Measurements from ENCODE around the gene SLC15A1.

SLC15A1 gene

DNA sequence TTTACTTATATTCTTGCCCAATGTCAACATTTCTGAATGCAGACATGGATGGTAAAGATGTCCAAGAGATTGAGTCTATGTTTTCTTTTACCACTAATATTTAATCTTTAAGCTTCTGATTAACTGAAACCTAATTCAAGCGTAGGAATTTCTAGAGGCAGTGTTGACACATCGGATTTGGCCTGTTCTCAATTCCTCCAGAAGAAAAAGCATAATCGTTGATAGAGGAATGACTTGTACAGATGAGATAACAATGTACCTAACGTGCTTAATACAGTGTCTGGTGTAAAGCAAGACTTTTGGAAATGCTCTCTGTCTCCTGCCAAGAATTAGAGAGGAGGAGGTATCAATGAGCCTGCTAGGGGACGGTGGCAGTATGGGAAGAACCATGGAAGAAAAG is 35.2 kb downstream of the SLC15A1 start:
- H3K4me2 ChIP-seq (ENCODE audit: low read depth, low read length, poor library complexity, severe bottlenecking): no peak overlapping the region
- no peak overlapping the region for H3K4me3 ChIP-seq (ENCODE audit: insufficient read depth, low read length, poor library complexity, severe bottlenecking)
- H3K27ac ChIP-seq (ENCODE audit: low read depth, low read length): no peak overlapping the region
- H2AFZ ChIP-seq (ENCODE audit: low read depth, low read length, severe bottlenecking): no peak overlapping the region
- H3K27me3 ChIP-seq (ENCODE audit: low read length): no peaks in the 10 kb centered on the region
- H3K9me2 ChIP-seq (replicated peaks; ENCODE audit: insufficient read depth, low read length): no peaks in the 10 kb centered on the region
- no peaks in the 10 kb centered on the region for H3K79me2 ChIP-seq (ENCODE audit: insufficient read depth, low read length)
- no peaks in the 10 kb centered on the region for H3K36me3 ChIP-seq (ENCODE audit: low read length)
- H3K9ac ChIP-seq (ENCODE audit: low read length): no peak overlapping the region
- H3F3A ChIP-seq (ENCODE audit: insufficient read depth): no peaks in the 10 kb centered on the region
- no peaks in the 10 kb centered on the region for H3K9me3 ChIP-seq (ENCODE audit: insufficient read depth, low read length)
- no peak for TF ChIP-seq EZH2phosphoT487 (conservative IDR thresholded peaks at IDR 0.05; ENCODE audit: low read length)
- TF ChIP-seq, protein P1, sequence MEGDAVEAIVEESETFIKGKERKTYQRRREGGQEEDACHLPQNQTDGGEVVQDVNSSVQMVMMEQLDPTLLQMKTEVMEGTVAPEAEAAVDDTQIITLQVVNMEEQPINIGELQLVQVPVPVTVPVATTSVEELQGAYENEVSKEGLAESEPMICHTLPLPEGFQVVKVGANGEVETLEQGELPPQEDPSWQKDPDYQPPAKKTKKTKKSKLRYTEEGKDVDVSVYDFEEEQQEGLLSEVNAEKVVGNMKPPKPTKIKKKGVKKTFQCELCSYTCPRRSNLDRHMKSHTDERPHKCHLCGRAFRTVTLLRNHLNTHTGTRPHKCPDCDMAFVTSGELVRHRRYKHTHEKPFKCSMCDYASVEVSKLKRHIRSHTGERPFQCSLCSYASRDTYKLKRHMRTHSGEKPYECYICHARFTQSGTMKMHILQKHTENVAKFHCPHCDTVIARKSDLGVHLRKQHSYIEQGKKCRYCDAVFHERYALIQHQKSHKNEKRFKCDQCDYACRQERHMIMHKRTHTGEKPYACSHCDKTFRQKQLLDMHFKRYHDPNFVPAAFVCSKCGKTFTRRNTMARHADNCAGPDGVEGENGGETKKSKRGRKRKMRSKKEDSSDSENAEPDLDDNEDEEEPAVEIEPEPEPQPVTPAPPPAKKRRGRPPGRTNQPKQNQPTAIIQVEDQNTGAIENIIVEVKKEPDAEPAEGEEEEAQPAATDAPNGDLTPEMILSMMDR (IDR thresholded peaks at IDR 0.05; ENCODE audit: insufficient read depth, low read length, poor library complexity, severe bottlenecking): no peak
- H4K20me1 ChIP-seq (ENCODE audit: low read depth, low read length): no peaks in the 10 kb centered on the region

DNA sequence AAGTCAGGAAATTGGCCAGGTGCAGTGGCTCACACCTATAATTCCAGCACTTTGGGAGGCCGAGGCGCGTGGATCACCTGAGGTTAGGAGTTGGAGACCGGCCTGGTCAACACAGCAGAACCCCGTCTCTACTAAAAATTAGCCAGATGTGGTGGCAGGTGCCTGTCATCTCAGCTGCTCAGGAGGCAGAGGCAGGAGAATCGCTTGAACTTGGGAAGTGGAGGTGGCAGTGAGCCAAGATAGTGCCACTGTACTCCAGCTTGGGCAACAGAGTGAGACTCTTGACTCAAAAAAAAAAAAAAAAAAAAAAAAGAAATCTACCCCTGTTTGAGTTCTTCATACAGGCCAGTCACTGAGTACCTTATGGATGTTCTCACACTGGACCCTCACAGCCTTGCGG is 42.0 kb downstream of the SLC15A1 start:
- Histone ChIP-seq H3K79me2 (ENCODE audit: insufficient read depth, low read length) (no peaks in the 10 kb centered on the region), H3K4me2 (ENCODE audit: low read depth, low read length, poor library complexity, severe bottlenecking) (no peak overlapping the region), H3K27ac (ENCODE audit: low read depth, low read length) (no peak overlapping the region), H3K4me3 (ENCODE audit: insufficient read depth, low read length, poor library complexity, severe bottlenecking) (no peak overlapping the region), H3K9me2 (replicated peaks; ENCODE audit: insufficient read depth, low read length) (no peaks in the 10 kb centered on the region), H3F3A (ENCODE audit: insufficient read depth) (no peaks in the 10 kb centered on the region), H2AFZ (ENCODE audit: low read depth, low read length, severe bottlenecking) (no peak overlapping the region), H3K9ac (ENCODE audit: low read length) (no peak overlapping the region), H3K27me3 (ENCODE audit: low read length) (no peaks in the 10 kb centered on the region), H4K20me1 (ENCODE audit: low read depth, low read length) (no peaks in the 10 kb centered on the region), H3K9me3 (ENCODE audit: insufficient read depth, low read length) (no peaks in the 10 kb centered on the region), H3K36me3 (ENCODE audit: low read length) (no peaks in the 10 kb centered on the region)
- TF ChIP-seq, protein P1 (IDR thresholded peaks at IDR 0.05; ENCODE audit: insufficient read depth, low read length, poor library complexity, severe bottlenecking): no peak
- TF ChIP-seq EZH2phosphoT487 (conservative IDR thresholded peaks at IDR 0.05; ENCODE audit: low read length): no peak

GRCh38 chr13:98707281-98707999 is 45.0 kb downstream of the SLC15A1 start:
- Histone ChIP-seq H3K27me3 (ENCODE audit: low read length) (no peaks in the 10 kb centered on the region), H2AFZ (ENCODE audit: low read depth, low read length, severe bottlenecking) (no peak overlapping the region), H3K36me3 (ENCODE audit: low read length) (no peaks in the 10 kb centered on the region), H4K20me1 (ENCODE audit: low read depth, low read length) (no peaks in the 10 kb centered on the region), H3F3A (ENCODE audit: insufficient read depth) (no peaks in the 10 kb centered on the region), H3K9me2 (replicated peaks; ENCODE audit: insufficient read depth, low read length) (no peaks in the 10 kb centered on the region), H3K79me2 (ENCODE audit: insufficient read depth, low read length) (no peaks in the 10 kb centered on the region), H3K4me2 (ENCODE audit: low read depth, low read length, poor library complexity, severe bottlenecking) (no peak overlapping the region), H3K9me3 (ENCODE audit: insufficient read depth, low read length) (no peaks in the 10 kb centered on the region), H3K4me3 (ENCODE audit: insufficient read depth, low read length, poor library complexity, severe bottlenecking) (no peak overlapping the region), H3K27ac (ENCODE audit: low read depth, low read length) (no peak overlapping the region), H3K9ac (ENCODE audit: low read length) (no peak overlapping the region)
- TF ChIP-seq EZH2phosphoT487 (conservative IDR thresholded peaks at IDR 0.05; ENCODE audit: low read length): no peak
- TF ChIP-seq, protein P1 (IDR thresholded peaks at IDR 0.05; ENCODE audit: insufficient read depth, low read length, poor library complexity, severe bottlenecking): no peak
